Measurements from ENCODE around the gene GALC.

DNA sequence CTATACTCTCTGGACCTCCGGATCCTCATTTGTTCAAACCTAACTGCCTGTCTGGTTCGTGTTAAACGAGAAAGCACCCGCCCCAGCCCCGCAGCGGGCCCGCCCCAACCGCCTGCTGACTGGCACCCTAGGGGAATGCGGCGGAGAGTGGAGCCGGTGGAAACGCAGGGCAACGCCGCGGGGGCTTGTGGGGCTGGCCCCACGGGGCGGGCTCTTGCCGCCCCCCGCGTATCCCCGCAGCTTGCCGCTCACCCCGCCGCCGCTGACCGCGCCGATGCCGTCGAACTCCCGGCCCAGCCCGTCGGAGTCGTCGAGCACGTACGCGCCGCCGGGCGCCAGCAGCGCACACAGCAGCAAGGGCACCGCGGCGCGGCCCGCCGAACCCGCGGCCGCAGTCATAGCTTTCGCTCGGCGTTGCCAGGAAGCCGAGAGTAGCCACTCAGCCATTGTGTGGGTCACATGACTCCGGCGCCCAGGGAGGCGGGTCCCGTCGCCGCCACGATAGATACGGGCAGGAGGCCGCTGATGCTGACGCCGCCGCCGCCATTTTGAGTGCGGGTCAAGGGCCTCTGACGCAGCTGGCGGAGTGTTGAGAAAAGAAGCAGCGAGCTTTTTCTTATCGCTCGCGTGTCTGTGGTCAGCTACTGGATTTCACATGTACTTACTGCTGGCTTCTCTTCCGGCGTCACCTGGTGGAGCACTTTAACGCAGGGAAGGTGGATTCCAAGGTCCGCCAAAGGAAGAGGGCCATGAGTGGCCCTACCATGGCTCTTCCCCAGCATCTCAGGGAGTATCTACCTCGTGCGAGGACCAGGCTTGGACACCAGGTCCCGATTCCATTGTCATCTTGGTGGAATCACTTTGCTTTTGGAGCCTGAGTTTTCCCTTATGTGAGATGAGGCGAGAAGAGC is at the start of gene GALC:
- TF ChIP-seq, protein P1, sequence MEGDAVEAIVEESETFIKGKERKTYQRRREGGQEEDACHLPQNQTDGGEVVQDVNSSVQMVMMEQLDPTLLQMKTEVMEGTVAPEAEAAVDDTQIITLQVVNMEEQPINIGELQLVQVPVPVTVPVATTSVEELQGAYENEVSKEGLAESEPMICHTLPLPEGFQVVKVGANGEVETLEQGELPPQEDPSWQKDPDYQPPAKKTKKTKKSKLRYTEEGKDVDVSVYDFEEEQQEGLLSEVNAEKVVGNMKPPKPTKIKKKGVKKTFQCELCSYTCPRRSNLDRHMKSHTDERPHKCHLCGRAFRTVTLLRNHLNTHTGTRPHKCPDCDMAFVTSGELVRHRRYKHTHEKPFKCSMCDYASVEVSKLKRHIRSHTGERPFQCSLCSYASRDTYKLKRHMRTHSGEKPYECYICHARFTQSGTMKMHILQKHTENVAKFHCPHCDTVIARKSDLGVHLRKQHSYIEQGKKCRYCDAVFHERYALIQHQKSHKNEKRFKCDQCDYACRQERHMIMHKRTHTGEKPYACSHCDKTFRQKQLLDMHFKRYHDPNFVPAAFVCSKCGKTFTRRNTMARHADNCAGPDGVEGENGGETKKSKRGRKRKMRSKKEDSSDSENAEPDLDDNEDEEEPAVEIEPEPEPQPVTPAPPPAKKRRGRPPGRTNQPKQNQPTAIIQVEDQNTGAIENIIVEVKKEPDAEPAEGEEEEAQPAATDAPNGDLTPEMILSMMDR (IDR thresholded peaks at IDR 0.05; ENCODE audit: borderline replicate concordance, extremely low read depth, low read length, poor library complexity, severe bottlenecking), result no peak
- no peak for TF ChIP-seq EZH2 (IDR thresholded peaks at IDR 0.05; ENCODE audit: borderline replicate concordance, low read depth, low read length, severe bottlenecking)

Data from DND-41 (cell line).